SU-DHL-6 (cell line): Measurements from ENCODE around the gene CDC42SE1.

Experiments used
- H2AFZ ChIP-seq: fragments of 200-600 bp; sonication (generic); 2 replicates; pipeline ENCODE4 v1.6.1; 2014; ENCODE audit warnings: low read depth, mild to moderate bottlenecking, moderate library complexity, mixed read lengths, antibody characterized with exemption, low read length; ENCODE audit not compliant: severe bottlenecking
- H3F3A ChIP-seq: fragments of 200-600 bp; shearing (Covaris generic); 2 replicates; pipeline ENCODE4 v1.6.0; 2016; ENCODE audit warnings: antibody characterized with exemption, mild to moderate bottlenecking; ENCODE audit not compliant: insufficient read depth
- H3K27ac ChIP-seq: fragments of 200-600 bp; sonication (generic); 2 replicates; pipeline ENCODE4 v1.5.1; 2016; ENCODE audit warnings: low read depth, mild to moderate bottlenecking, low read length, moderate library complexity, mixed read lengths
- H3K27me3 ChIP-seq: fragments of 200-600 bp; sonication (generic), shearing (Covaris generic); 2 replicates; pipeline ENCODE4 v1.6.0; 2014; ENCODE audit warnings: mild to moderate bottlenecking, low read length
- H3K36me3 ChIP-seq: fragments of 200-600 bp; sonication (generic); 2 replicates; pipeline ENCODE4 v1.6.1; 2014; ENCODE audit warnings: mild to moderate bottlenecking, low read length, mixed read lengths
- H3K4me2 ChIP-seq: fragments of 300-600, 200-600 bp; shearing (Covaris generic), sonication (generic); 2 replicates; pipeline ENCODE4 v1.6.0; 2014; ENCODE audit warnings: low read length, low read depth, mild to moderate bottlenecking; ENCODE audit not compliant: poor library complexity, severe bottlenecking
- H3K4me3 ChIP-seq: fragments of 200-600 bp; sonication (generic); 2 replicates; pipeline ENCODE4 v1.5.1; 2014; ENCODE audit warnings: antibody characterized with exemption, low read length, mild to moderate bottlenecking, mixed read lengths; ENCODE audit not compliant: insufficient read depth, poor library complexity, severe bottlenecking
- H3K79me2 ChIP-seq: fragments of 200-600 bp; sonication (generic); 2 replicates; pipeline ENCODE4 v1.6.1; 2014; ENCODE audit warnings: mild to moderate bottlenecking, low read length, moderate library complexity; ENCODE audit not compliant: insufficient read depth
- H3K9ac ChIP-seq: fragments of 200-600 bp; sonication (generic); 2 replicates; pipeline ENCODE4 v1.7.0; 2014; ENCODE audit warnings: mild to moderate bottlenecking, low read length
- H3K9me2 ChIP-seq: fragments of 200-600 bp; sonication (generic); replicated peaks from 2 replicates; pipeline ENCODE4 v1.6.1; 2014; ENCODE audit warnings: low read length; ENCODE audit not compliant: insufficient read depth
- H3K9me3 ChIP-seq: fragments of 200-600 bp; sonication (generic); 2 replicates; pipeline ENCODE4 v1.6.1; 2014; ENCODE audit warnings: low read length, mixed read lengths; ENCODE audit not compliant: insufficient read depth
- H4K20me1 ChIP-seq: fragments of 200-600 bp; sonication (generic); 2 replicates; pipeline ENCODE4 v1.6.1; 2014; ENCODE audit warnings: low read depth, mild to moderate bottlenecking, antibody characterized with exemption, low read length, moderate library complexity, mixed read lengths
- EZH2phosphoT487 ChIP-seq: fragments of 200-600 bp; sonication (generic), shearing (Covaris generic); conservative IDR thresholded peaks from 2 replicates; pipeline ENCODE4 v1.6.1; 2018; ENCODE audit warnings: mild to moderate bottlenecking, antibody characterized with exemption, low read length, moderate library complexity, mixed read lengths
- TF ChIP-seq, protein P1 (sequence below): fragments of 200-600 bp; sonication (generic); IDR thresholded peaks from one replicate; pipeline ENCODE4 v1.5.1; 2017; ENCODE audit warnings: antibody characterized with exemption, mild to moderate bottlenecking, low read length, moderate library complexity; ENCODE audit not compliant: insufficient read depth, poor library complexity, severe bottlenecking

Gene CDC42SE1

GRCh38 chr1:151070474-151071276 is 11.3 kb upstream of the CDC42SE1 start, which contains the start of gene GABPB2:
Gene GABPB2, plus strand, starts transcription at chr1:151070761. Its CDS starts 17,429 bp downstream, at chr1:151088190.
- peaks cover 47% of the 10 kb centered on the region for H3F3A ChIP-seq
- no peaks in the 10 kb centered on the region for H3K9me3 ChIP-seq
- no peaks in the 10 kb centered on the region for H3K79me2 ChIP-seq
- no peaks in the 10 kb centered on the region for H3K36me3 ChIP-seq
- H3K4me3 ChIP-seq, result peak within 1 kb of the TSS; percentile 93
- no peaks in the 10 kb centered on the region for H3K9me2 ChIP-seq
- H3K27ac ChIP-seq, result peak within 1 kb of the TSS; percentile 93
- H3K9ac ChIP-seq, result peak within 1 kb of the TSS; percentile 92
- no peaks in the 10 kb centered on the region for H4K20me1 ChIP-seq
- H2AFZ ChIP-seq, result peak within 1 kb of the TSS; percentile 56
- H3K4me2 ChIP-seq, result peak within 1 kb of the TSS; percentile 76
- H3K27me3 ChIP-seq, result no peaks in the 10 kb centered on the region
- TF ChIP-seq EZH2phosphoT487, result no peak
- TF ChIP-seq, protein P1, sequence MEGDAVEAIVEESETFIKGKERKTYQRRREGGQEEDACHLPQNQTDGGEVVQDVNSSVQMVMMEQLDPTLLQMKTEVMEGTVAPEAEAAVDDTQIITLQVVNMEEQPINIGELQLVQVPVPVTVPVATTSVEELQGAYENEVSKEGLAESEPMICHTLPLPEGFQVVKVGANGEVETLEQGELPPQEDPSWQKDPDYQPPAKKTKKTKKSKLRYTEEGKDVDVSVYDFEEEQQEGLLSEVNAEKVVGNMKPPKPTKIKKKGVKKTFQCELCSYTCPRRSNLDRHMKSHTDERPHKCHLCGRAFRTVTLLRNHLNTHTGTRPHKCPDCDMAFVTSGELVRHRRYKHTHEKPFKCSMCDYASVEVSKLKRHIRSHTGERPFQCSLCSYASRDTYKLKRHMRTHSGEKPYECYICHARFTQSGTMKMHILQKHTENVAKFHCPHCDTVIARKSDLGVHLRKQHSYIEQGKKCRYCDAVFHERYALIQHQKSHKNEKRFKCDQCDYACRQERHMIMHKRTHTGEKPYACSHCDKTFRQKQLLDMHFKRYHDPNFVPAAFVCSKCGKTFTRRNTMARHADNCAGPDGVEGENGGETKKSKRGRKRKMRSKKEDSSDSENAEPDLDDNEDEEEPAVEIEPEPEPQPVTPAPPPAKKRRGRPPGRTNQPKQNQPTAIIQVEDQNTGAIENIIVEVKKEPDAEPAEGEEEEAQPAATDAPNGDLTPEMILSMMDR, result peak; percentile 94

DNA sequence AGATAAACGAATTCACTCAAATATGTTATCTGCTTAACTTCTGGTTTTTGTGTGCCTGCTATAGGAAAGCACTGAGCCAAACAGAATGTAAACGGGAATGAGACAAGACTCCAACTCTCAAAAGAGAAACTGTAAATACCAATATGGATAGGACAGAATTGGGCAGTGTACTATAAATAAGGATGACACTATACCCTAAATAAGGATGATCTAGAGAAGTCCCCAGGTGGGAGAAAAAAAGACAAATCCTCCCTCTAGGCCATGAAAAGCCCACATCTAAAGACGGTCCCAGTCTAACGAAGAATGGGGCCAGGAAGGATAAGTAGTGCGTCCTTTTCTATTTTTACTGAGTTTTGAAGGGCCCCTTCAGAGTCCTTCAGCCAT is 9.7 kb upstream of the CDC42SE1 start:
- no peak overlapping the region for H3K4me3 ChIP-seq
- H3K36me3 ChIP-seq, result no peaks in the 10 kb centered on the region
- peaks cover 5% of the 10 kb centered on the region; the same call in 1 of the 2 replicates for H3K79me2 ChIP-seq
- no peaks in the 10 kb centered on the region for H3K27me3 ChIP-seq
- no peaks in the 10 kb centered on the region for H4K20me1 ChIP-seq
- H2AFZ ChIP-seq, result no peak overlapping the region
- no peaks in the 10 kb centered on the region for H3K9me2 ChIP-seq
- peak overlapping the region; percentile 28; the same call in 1 of the 2 replicates for H3K27ac ChIP-seq
- no peak overlapping the region for H3K9ac ChIP-seq
- peak overlapping the region; percentile 76 for H3K4me2 ChIP-seq
- H3F3A ChIP-seq, result peaks cover 51% of the 10 kb centered on the region
- no peaks in the 10 kb centered on the region for H3K9me3 ChIP-seq
- TF ChIP-seq EZH2phosphoT487, result no peak
- TF ChIP-seq, protein P1, result no peak

DNA sequence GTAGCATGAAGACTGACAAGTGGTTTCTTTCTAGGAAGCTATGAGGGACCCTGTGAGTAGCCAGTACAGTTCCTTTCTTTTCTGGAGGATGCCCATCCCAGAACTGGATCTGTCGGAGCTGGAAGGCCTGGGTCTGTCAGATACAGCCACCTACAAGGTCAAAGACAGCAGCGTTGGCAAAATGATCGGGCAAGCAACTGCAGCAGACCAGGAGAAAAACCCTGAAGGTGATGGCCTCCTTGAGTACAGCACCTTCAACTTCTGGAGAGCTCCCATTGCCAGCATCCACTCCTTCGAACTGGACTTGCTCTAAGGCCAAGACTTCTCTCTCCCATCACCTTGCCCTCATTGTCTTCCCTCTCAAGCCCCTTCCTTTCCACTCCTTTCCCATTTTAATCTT is 7.8 kb upstream of the CDC42SE1 start:
- Histone ChIP-seq H3K9me2 (no peaks in the 10 kb centered on the region), H4K20me1 (no peaks in the 10 kb centered on the region), H3K79me2 (peaks cover 5% of the 10 kb centered on the region; the same call in 1 of the 2 replicates), H3K9ac (no peak overlapping the region), H3K4me2 (no peak overlapping the region), H3F3A (peaks cover 43% of the 10 kb centered on the region), H2AFZ (no peak overlapping the region), H3K27ac (no peak overlapping the region), H3K9me3 (no peaks in the 10 kb centered on the region), H3K4me3 (no peak overlapping the region), H3K27me3 (no peaks in the 10 kb centered on the region), H3K36me3 (no peaks in the 10 kb centered on the region)
- TF ChIP-seq, protein P1, result no peak
- TF ChIP-seq EZH2phosphoT487, result no peak
